ENCODE results near the gene NUDT4. TPM values are rescaled to one million over a fixed set of nuclear protein-coding genes. Genes with fewer than 3 reads are reported as not detected.
"Not testable (repeated sequence)": the region's sequence is repeated elsewhere in the genome, so short reads cannot be mapped to it uniquely, and the experiment has no call there.

The NUDT4 gene
- total RNA-seq, 2 experiments from 2014 or later, result 56.3 to 61.0 TPM

DNA sequence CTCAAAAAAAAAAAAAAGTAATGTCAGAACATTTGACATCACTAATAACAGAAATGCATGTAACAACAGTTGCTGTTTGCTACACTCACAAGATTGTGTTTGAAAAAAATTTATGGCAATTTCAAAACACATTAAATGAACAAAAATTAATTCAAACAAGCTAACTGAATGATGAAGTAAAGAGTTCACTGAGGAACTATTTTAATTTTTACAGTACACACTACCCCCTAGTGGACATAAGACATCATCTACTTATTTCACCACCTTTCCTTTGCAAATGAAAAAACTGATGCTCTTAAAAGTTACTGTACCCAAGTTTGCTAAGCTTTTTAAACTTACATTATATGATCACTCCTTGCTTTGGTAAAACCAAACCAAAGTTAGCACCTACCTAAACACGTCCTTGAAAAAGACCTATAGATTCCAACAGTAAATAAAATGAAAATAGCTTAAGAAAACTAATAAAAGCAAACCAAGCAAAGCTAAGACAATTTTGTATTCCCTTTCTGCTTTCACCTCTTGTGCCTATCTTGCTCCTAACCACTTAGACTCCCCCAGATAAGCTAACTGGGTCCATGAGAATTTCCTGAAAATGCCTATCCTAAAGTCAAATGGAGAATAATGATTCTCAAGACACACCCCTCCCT lies 41.8 kb downstream of the NUDT4 start:
- H3K4me1 Mint-ChIP-seq (ENCODE audit: low read depth), result peaks cover 75% of the 10 kb centered on the region

DNA sequence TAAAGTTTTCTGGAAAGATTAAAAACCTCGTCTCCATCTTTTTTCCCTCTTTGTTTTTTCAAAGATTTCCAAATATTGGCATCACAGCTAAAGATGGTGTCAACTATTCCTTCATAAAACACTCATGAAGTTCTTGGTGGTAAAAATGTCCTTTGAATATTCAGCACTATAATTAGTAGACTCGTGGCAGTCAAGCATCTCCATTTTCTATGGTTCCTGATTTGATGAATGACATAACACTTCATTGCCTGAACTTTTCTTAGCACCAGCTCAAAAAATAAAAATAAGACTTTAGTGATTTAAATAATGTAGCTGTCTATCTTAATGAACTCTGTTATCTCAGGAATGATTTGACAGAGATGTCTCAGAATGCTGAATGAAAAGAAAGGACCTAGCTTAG lies 44.3 kb downstream of the NUDT4 start:
- Mint-ChIP-seq H3K36me3 (ENCODE audit: low read depth) (peaks cover 9% of the 10 kb centered on the region), H3K27me3 (ENCODE audit: low read depth) (no peaks in the 10 kb centered on the region), H3K4me3 (no peak overlapping the region), H3K27ac (no peak overlapping the region), H3K4me1 (ENCODE audit: low read depth) (peaks cover 74% of the 10 kb centered on the region), H3K9me3 (ENCODE audit: insufficient read depth) (no peaks in the 10 kb centered on the region)
- ATAC-seq (no peak), DNase-seq (no peak)
- ChIA-PET CTCF (interaction anchor here (0.8 to 5.3 kb wide), 6 partner anchors 16 to 680 kb away, joined by 4 to 72 read pairs (median 6); no protein-coding TSS in a partner anchor), POLR2A (interaction anchor here (0.5 to 0.8 kb wide), 3 partner anchors 19 to 1794 kb away, joined by 3 read pairs; no protein-coding TSS in a partner anchor)

More for the DNA sequence above, 41.8 kb downstream of the NUDT4 start:
- ChIA-PET CTCF (interaction anchor here (0.7 to 5.3 kb wide), 47 partner anchors 9 to 709 kb away, joined by 3 to 72 read pairs (median 5); partner anchors contain the start of genes EEA1, MRPL42 and UBE2N), POLR2A (no interaction called here)
- Mint-ChIP-seq H3K9me3 (ENCODE audit: insufficient read depth) (no peaks in the 10 kb centered on the region), H3K4me3 (no peak overlapping the region), H3K27ac (no peak overlapping the region), H3K27me3 (ENCODE audit: low read depth) (no peaks in the 10 kb centered on the region), H3K36me3 (ENCODE audit: low read depth) (peaks cover 16% of the 10 kb centered on the region)
- no peak for DNase-seq
- peak; percentile 62 for ATAC-seq

DNA sequence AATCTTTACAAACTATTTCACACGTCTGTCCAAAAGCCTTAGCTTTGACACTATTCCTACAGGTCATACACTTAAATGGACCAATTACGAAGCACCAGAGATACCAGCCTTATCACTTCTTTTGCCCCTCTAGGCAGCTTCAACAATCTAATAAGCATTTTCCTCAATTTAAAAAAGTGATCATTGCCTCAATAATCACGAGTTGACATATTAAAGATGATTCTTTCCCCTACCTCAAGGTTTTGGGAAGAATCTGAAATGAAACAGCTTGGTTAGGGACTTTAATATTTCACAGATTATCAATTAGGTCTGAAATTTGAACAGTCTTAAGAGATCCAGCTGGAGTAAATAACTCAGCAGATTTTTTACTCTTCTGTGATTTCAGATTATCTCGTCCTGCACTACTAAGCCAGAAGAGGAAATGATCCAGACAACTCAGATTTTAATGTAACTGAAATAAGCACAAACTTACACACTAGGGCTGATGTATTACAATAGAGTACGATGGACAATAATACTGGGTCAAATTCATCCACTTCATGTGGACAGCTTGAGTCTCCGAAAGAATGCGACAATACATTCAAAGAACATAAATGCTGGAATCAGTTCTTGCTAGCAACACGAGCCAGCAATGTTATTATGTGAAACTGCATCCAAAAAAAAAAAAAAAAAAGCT lies 48.1 kb downstream of the NUDT4 start:
- no peaks in the 10 kb centered on the region for H3K9me3 Mint-ChIP-seq (ENCODE audit: insufficient read depth)
- ATAC-seq, result no peak
- H3K36me3 Mint-ChIP-seq (ENCODE audit: low read depth), result peaks cover 16% of the 10 kb centered on the region
- CTCF ChIA-PET, result interaction anchor here (0.6 to 2.1 kb wide), 8 partner anchors 11 to 676 kb away, joined by 3 to 9 read pairs (median 4); no protein-coding TSS in a partner anchor
- peak overlapping the region; percentile 43 for H3K27ac Mint-ChIP-seq
- H3K27me3 Mint-ChIP-seq (ENCODE audit: low read depth), result no peaks in the 10 kb centered on the region
- no peak overlapping the region for H3K4me3 Mint-ChIP-seq
- DNase-seq, result no peak
- POLR2A ChIA-PET, result interaction anchor here (0.6 to 1.5 kb wide), 3 partner anchors 16 to 1417 kb away, joined by 3 to 5 read pairs (median 4); partner anchors contain the start of gene UBE2N
- peaks cover 61% of the 10 kb centered on the region for H3K4me1 Mint-ChIP-seq (ENCODE audit: low read depth)

DNA sequence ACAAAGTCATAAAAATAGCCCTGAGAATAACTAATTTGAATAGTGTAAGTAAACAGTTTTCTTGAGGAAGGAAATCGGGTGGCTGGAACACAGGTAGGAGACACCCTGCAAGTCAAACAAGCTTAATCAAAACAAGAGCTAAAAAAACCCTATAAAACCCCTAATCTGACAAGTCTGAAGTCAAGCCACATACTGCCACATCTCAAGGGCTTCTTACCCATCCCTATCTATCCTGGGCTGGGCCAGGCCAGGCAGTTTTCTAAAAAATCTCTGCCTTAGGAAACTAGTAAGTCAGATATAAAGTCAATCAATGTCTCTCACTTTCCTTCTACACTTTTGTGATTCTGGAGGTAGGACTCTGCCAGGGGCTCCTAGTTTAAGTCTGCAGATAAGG lies 48.7 kb downstream of the NUDT4 start:
- peaks cover 63% of the 10 kb centered on the region for H3K4me1 Mint-ChIP-seq (ENCODE audit: low read depth)
- H3K27ac Mint-ChIP-seq, result peak overlapping the region; percentile 43
- ChIA-PET POLR2A (interaction anchor here (0.6 kb wide), 1 partner anchor 1417 kb away, joined by 4 read pairs; no protein-coding TSS in a partner anchor), CTCF (interaction anchor here (0.6 to 2.1 kb wide), 7 partner anchors 11 to 675 kb away, joined by 3 to 9 read pairs (median 4); no protein-coding TSS in a partner anchor)
- H3K4me3 Mint-ChIP-seq, result no peak overlapping the region
- no peaks in the 10 kb centered on the region for H3K9me3 Mint-ChIP-seq (ENCODE audit: insufficient read depth)
- DNase-seq, result no peak
- ATAC-seq, result peak; percentile 33
- peaks cover 19% of the 10 kb centered on the region for H3K36me3 Mint-ChIP-seq (ENCODE audit: low read depth)
- H3K27me3 Mint-ChIP-seq (ENCODE audit: low read depth), result no peaks in the 10 kb centered on the region

DNA sequence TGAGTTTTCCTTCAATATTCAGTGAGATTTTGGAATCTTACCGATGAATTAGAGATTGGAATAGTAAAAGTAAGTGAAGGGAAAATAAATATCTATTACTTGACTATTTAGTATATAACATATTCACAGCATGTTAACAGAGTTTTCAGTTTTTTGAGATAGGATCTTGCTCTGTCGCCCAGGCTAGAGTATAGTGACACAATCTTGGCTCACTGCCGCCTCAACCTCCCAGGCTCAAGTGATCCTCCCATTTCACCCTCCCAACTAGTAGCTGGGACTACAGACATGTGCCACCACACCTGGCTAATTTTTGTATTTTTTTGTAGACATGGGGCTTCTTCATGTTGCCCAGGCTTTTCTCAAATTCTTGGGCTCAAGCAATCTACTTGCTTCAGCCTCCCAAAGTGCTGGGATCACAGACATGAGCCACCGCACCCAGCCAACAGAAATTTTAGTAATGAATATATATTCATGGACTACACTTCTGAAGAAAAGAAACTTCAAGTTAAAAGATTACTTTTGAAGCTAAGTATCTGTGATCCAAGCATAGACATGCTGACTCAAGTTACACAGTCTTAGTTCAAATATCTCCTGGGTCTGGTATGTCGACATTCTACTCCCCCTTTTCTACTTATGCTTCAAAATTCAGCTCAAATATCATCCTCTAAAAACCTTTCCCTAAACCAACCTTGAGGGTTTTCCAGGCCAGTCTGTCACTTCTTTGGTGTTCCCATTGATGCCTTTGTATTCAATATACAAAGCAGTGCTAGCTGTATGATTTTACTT lies 50.2 kb downstream of the NUDT4 start:
- peaks cover 21% of the 10 kb centered on the region for H3K36me3 Mint-ChIP-seq (ENCODE audit: low read depth)
- H3K9me3 Mint-ChIP-seq (ENCODE audit: insufficient read depth), result no peaks in the 10 kb centered on the region
- H3K27me3 Mint-ChIP-seq (ENCODE audit: low read depth), result no peaks in the 10 kb centered on the region
- no peak overlapping the region for H3K4me3 Mint-ChIP-seq
- POLR2A ChIA-PET, result interaction anchor here (1.2 kb wide), 1 partner anchor 13 kb away, joined by 3 read pairs; no protein-coding TSS in a partner anchor
- DNase-seq, result no peak
- ATAC-seq, result no peak
- CTCF ChIA-PET, result interaction anchor here (0.8 to 1.3 kb wide), 3 partner anchors 8 to 20 kb away, joined by 3 to 9 read pairs (median 3); no protein-coding TSS in a partner anchor
- H3K27ac Mint-ChIP-seq, result no peak overlapping the region
- H3K4me1 Mint-ChIP-seq (ENCODE audit: low read depth), result peaks cover 57% of the 10 kb centered on the region

DNA sequence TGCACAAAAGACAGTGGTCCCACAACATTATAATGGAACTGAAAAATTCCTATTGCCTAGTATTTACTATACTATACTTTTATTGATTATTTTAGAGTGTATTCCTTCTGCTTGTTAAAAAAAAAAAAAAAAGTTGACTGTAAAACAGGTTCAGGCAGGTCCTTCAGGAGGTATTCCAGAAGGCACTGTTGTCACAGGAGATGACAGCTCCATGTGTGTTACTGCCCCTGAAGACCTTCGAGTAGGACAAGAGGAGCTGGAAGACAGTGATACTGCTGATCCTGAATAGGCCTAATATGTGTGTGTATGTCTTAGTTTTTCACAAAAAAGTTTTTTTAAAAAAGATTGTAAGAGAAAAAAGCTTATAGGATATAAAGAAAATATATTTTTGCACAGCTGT lies 51.7 kb downstream of the NUDT4 start:
- POLR2A ChIA-PET, result no interaction called here
- no peak overlapping the region for H3K27ac Mint-ChIP-seq

DNA sequence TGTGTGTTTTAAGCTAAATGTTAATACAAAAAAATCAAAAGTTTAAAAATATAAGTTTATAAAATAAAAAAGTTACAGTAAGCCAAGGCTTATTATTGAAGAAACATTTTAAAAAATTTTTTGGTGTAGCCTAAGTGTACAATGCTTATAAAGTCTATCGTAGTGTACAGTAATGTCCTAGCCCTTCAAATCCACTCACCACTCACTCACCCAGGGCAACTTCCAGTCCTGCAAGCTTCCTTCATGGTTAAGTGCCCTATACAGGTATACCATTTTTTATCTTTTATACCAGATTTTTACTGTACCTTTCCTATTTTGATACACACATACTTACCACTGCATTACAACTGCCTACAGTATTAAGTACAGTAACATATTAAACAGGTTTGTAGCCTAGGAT lies 52.1 kb downstream of the NUDT4 start:
- CTCF ChIA-PET, result interaction anchor here (0.6 to 1.2 kb wide), 3 partner anchors 9 to 31 kb away, joined by 3 to 14 read pairs (median 5); no protein-coding TSS in a partner anchor
- no peak for ATAC-seq
- POLR2A ChIA-PET, result no interaction called here
- no peaks in the 10 kb centered on the region for H3K9me3 Mint-ChIP-seq (ENCODE audit: insufficient read depth)
- no peak overlapping the region for H3K4me3 Mint-ChIP-seq
- H3K27me3 Mint-ChIP-seq (ENCODE audit: low read depth), result no peaks in the 10 kb centered on the region
- no peak overlapping the region for H3K27ac Mint-ChIP-seq
- peaks cover 18% of the 10 kb centered on the region for H3K36me3 Mint-ChIP-seq (ENCODE audit: low read depth)
- DNase-seq, result no peak
- H3K4me1 Mint-ChIP-seq (ENCODE audit: low read depth), result peaks cover 52% of the 10 kb centered on the region

More for the DNA sequence above, 51.7 kb downstream of the NUDT4 start:
- ATAC-seq (no peak), DNase-seq (no peak)
- CTCF ChIA-PET, result interaction anchor here (0.6 to 1.3 kb wide), 4 partner anchors 8 to 31 kb away, joined by 3 to 14 read pairs (median 4); no protein-coding TSS in a partner anchor
- H3K4me3 Mint-ChIP-seq, result no peak overlapping the region
- H3K27me3 Mint-ChIP-seq (ENCODE audit: low read depth), result no peaks in the 10 kb centered on the region
- H3K9me3 Mint-ChIP-seq (ENCODE audit: insufficient read depth), result no peaks in the 10 kb centered on the region
- H3K4me1 Mint-ChIP-seq (ENCODE audit: low read depth), result peaks cover 53% of the 10 kb centered on the region
- peaks cover 18% of the 10 kb centered on the region for H3K36me3 Mint-ChIP-seq (ENCODE audit: low read depth)

DNA sequence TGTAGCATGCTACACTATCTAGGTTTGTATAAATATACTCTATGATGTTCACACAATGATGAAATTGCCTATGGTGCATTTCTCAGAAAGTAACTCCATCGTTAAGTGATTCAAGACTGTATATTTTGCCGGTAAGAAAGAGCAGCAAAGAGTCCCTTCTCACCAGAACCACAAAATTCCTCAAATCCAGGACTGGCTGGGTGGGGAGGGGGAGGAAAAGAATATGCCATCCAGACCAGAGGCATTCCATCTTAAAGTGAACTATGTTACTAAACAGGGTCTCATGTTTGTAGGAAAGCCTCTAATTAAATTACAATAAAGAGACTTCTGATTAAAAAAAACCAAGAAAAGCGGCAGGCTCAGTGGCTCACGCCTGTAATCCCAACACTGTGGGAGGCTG lies 52.6 kb downstream of the NUDT4 start:
- Mint-ChIP-seq H3K36me3 (ENCODE audit: low read depth) (peaks cover 18% of the 10 kb centered on the region), H3K9me3 (ENCODE audit: insufficient read depth) (no peaks in the 10 kb centered on the region), H3K4me3 (no peak overlapping the region), H3K4me1 (ENCODE audit: low read depth) (peaks cover 50% of the 10 kb centered on the region), H3K27me3 (ENCODE audit: low read depth) (no peaks in the 10 kb centered on the region), H3K27ac (no peak overlapping the region)
- POLR2A ChIA-PET, result no interaction called here
- CTCF ChIA-PET, result interaction anchor here (0.6 to 3.3 kb wide), 3 partner anchors 10 to 32 kb away, joined by 5 to 27 read pairs (median 14); no protein-coding TSS in a partner anchor
- DNase-seq, result no peak
- no peak for ATAC-seq

DNA sequence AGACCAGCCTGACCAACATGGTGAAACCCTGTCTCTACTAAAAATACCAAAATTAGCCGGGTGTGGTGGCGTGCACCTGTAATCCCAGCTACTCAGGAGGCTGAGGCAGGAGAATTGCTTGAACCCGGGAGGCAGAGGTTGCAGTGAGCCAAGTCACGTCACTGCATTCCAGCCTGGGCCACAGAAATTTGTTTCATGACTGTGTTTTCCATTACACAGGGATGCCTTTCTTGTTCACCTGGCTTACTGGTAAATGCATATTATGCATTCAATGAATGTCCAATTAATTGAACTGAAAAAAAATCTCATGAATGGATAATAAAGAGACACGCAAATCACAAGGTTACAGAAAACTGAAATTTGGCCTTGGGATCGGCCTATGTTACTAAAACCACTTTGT lies 54.3 kb downstream of the NUDT4 start:
- H3K4me3 Mint-ChIP-seq; ATAC-seq; H3K27ac Mint-ChIP-seq; DNase-seq; H3K27me3 Mint-ChIP-seq (ENCODE audit: low read depth); H3K9me3 Mint-ChIP-seq (ENCODE audit: insufficient read depth): not testable (repeated sequence)
- ChIA-PET POLR2A (interaction anchor here (1.9 kb wide), 1 partner anchor 9 kb away, joined by 10 read pairs; the partner anchor contains the start of gene UBE2N), CTCF (interaction anchor here (3.3 kb wide), 1 partner anchor 12 kb away, joined by 27 read pairs; no protein-coding TSS in a partner anchor)
- H3K36me3 Mint-ChIP-seq (ENCODE audit: low read depth), result peaks cover 23% of the 10 kb centered on the region
- peaks cover 50% of the 10 kb centered on the region for H3K4me1 Mint-ChIP-seq (ENCODE audit: low read depth)

DNA sequence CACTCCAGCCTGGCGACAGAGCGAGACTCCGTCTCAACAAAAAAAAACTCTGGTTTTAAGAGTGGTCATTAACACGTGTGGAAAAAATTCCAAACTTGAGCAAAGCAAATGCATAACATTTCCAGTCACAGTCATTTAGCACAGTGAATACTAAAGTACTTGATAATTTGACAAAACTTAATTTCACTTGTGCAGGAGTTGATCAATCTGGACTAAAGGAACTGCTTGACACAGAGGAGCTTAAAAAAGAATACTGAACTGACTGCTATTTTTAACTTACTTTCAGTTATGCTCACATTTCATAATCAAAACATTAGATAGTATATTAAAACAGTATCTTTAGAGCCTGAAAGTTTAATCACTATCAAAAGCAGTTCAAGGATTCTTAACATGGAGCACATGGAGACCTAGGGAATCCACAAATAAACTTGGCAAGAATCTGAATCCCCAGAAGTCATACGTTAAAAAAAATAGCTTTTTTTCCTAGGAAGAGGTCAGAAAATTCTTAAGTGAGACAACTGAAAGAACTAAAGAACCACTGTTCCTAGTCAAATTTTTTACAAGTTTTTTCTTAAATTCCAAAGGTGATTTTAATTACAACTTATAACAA lies 56.6 kb downstream of the NUDT4 start:
- Mint-ChIP-seq H3K27me3 (ENCODE audit: low read depth) (no peaks in the 10 kb centered on the region), H3K36me3 (ENCODE audit: low read depth) (peaks cover 21% of the 10 kb centered on the region), H3K4me1 (ENCODE audit: low read depth) (peaks cover 63% of the 10 kb centered on the region), H3K4me3 (no peak overlapping the region), H3K9me3 (ENCODE audit: insufficient read depth) (no peaks in the 10 kb centered on the region), H3K27ac (no peak overlapping the region)
- ATAC-seq, result no peak
- CTCF ChIA-PET, result interaction anchor here (1.0 to 3.3 kb wide), 3 partner anchors 14 to 668 kb away, joined by 3 to 30 read pairs (median 3); no protein-coding TSS in a partner anchor
- no peak for DNase-seq
- POLR2A ChIA-PET, result interaction anchor here (0.7 kb wide), 1 partner anchor 33 kb away, joined by 3 read pairs; no protein-coding TSS in a partner anchor

Measured in activated CD8-positive, alpha-beta T cell treated with anti-CD3 and anti-CD28 coated beads, Interleukin-2, amount 10 ng/mL, durations not matched to agents 7 days and 5 days (primary cell).